GM12878 (cell line): ENCODE data around the gene ADK. TPM values are rescaled to one million over a fixed set of nuclear protein-coding genes. Genes with fewer than 3 reads are reported as not detected.

ENCODE experiments used
- ATAC-seq: fragments of 200-7000 bp; cut with Tn5 transposase; 3 replicates; pipeline ENCODE4 v1.9.1; 2020; ENCODE audit warnings: mild to moderate bottlenecking, moderate library complexity
- Bru-seq: library from RNA; stranded (reverse); fragments of 400-500 nt; gene quantifications from one replicate; lab custom pipeline; 2021; lab: Mats Ljungman, UMichigan
- BruChase-seq, 2 experiments: library from RNA; stranded (reverse); fragments of 400-500 nt; gene quantifications; one replicate each; lab custom pipeline; 2021; lab: Mats Ljungman, UMichigan
- BruUV-seq: library from RNA; stranded (reverse); fragments of 400-500 nt; replicated peaks from 2 replicates; lab custom pipeline; 2021; lab: Mats Ljungman, UMichigan
- CTCF ChIA-PET: fragments of 300-600 bp; sonication (Branson Sonifier 250); formaldehyde crosslinking; extraction: SDS; loops from one replicate; lab custom pipeline; 2021; ENCODE audit warnings: inconsistent platforms; lab: Yijun Ruan, JAX
- POLR2A ChIA-PET: fragments of 350-600 bp; formaldehyde crosslinking; extraction: SDS; loops from one replicate; lab custom pipeline; 2021; ENCODE audit warnings: inconsistent platforms; lab: Charles Lee
- RAD21 ChIA-PET: fragments of 300-600 bp; sonication (Branson Sonifier 250); formaldehyde crosslinking; loops from one replicate; lab custom pipeline; 2023; ENCODE audit warnings: antibody characterized with exemption; ENCODE audit not compliant: unreplicated experiment; lab: Charles Lee
- SMC1A ChIA-PET: fragments of 300-600 bp; sonication (Branson Sonifier 250); formaldehyde crosslinking; loops from one replicate; lab custom pipeline; 2023; ENCODE audit not compliant: unreplicated experiment, uncharacterized antibody; lab: Charles Lee
- DNase-seq: peaks from one replicate; pipeline ENCODE4 v3.0.0-alpha.2; 2011; ENCODE audit warnings: low read depth, low spot score
- FAIRE-seq: peaks from 3 replicates; lab custom pipeline; 2011; peaks lifted over from hg19 to GRCh38; lab: Jason Lieb, UNC
- H2AFZ ChIP-seq: 2 replicates; pipeline ENCODE4 v1.6.0; 2011; ENCODE audit warnings: low read depth, low read length, control low read depth; ENCODE audit not compliant: control insufficient read depth
- H3K27ac ChIP-seq: 2 replicates; pipeline ENCODE4 v1.5.1; 2011; ENCODE audit warnings: control low read depth; ENCODE audit not compliant: control insufficient read depth, insufficient read depth
- H3K27me3 ChIP-seq, 2 experiments: replicated peaks in 1 of 2; 2 replicates each; pipeline versions ENCODE4 v1.6.0 to v1.6.1; 2011; ENCODE audit warnings: low read length in 1 of 2; ENCODE audit not compliant: control insufficient read depth in 2 of 2, insufficient read depth in 2 of 2
- H3K36me3 ChIP-seq, 2 experiments: 2 replicates each; pipeline ENCODE4 v1.5.1; 2011; ENCODE audit warnings: low read length in 1 of 2; ENCODE audit not compliant: control insufficient read depth in 2 of 2, insufficient read depth in 2 of 2
- H3K4me1 ChIP-seq: 2 replicates; pipeline ENCODE4 v1.6.1; 2011; ENCODE audit warnings: mild to moderate bottlenecking, low read length, moderate library complexity, mixed read lengths; ENCODE audit not compliant: control insufficient read depth, insufficient read depth
- H3K4me2 ChIP-seq: 2 replicates; pipeline ENCODE4 v1.6.0; 2011; ENCODE audit warnings: control low read depth; ENCODE audit not compliant: control insufficient read depth, insufficient read depth
- H3K4me3 ChIP-seq: fragments of 200-600 bp; sonication (generic); 2 replicates; pipeline ENCODE4 v1.5.1; 2016
- H3K79me2 ChIP-seq: 2 replicates; pipeline ENCODE4 v1.6.0; 2011; ENCODE audit warnings: low read length; ENCODE audit not compliant: control insufficient read depth, insufficient read depth
- H3K9ac ChIP-seq: 2 replicates; pipeline ENCODE4 v1.8.0; 2011; ENCODE audit warnings: low read length, control low read depth, mixed read lengths; ENCODE audit not compliant: control insufficient read depth, insufficient read depth
- H3K9me3 ChIP-seq: replicated peaks from 3 replicates; pipeline ENCODE4 v1.5.1; 2011; ENCODE audit warnings: mild to moderate bottlenecking, low read length; ENCODE audit not compliant: control insufficient read depth, insufficient read depth
- H4K20me1 ChIP-seq: 2 replicates; pipeline ENCODE4 v1.6.0; 2011; ENCODE audit not compliant: control insufficient read depth, insufficient read depth
- ASH2L ChIP-seq: fragments of 300-600, 200-600 bp; sonication (generic); IDR thresholded peaks from 2 replicates; pipeline ENCODE4 v1.6.1; 2017; ENCODE audit warnings: low read depth, mild to moderate bottlenecking, borderline replicate concordance
- CREB1 ChIP-seq: IDR thresholded peaks from 2 replicates; pipeline ENCODE4 v1.6.1; 2012; ENCODE audit warnings: low read depth, mild to moderate bottlenecking, inconsistent platforms
- CUX1 ChIP-seq: IDR thresholded peaks from 2 replicates; pipeline ENCODE4 v1.6.1; 2012; ENCODE audit warnings: improper control_type of control experiment, low read depth, low read length; ENCODE audit not compliant: insufficient replicate concordance
- HDGF ChIP-seq: fragments of 450-650 bp; IDR thresholded peaks from 2 replicates; pipeline ENCODE4 v1.6.1; 2016; ENCODE audit warnings: antibody characterized with exemption
- NFIC ChIP-seq: IDR thresholded peaks from 2 replicates; pipeline ENCODE4 v1.6.1; 2012; ENCODE audit warnings: low read depth, mild to moderate bottlenecking, inconsistent platforms, low read length, moderate library complexity
- RAD51 ChIP-seq: fragments of 450-650 bp; IDR thresholded peaks from 2 replicates; pipeline ENCODE4 v1.6.1; 2016; ENCODE audit warnings: moderate library complexity, mild to moderate bottlenecking, inconsistent platforms
- RB1 ChIP-seq: fragments of 450-650 bp; formaldehyde crosslinking; IDR thresholded peaks from 2 replicates; pipeline ENCODE4 v1.6.1; 2017; ENCODE audit warnings: mild to moderate bottlenecking, borderline replicate concordance
- SREBF1 ChIP-seq: IDR thresholded peaks from 2 replicates; pipeline ENCODE4 v1.6.1; 2012; ENCODE audit warnings: mild to moderate bottlenecking, low read length
- WGBS: methylation state at CpG from one replicate; pipeline ENCODE4 v1.1.6; 2016; ENCODE audit warnings: low lambda C conversion rate; ENCODE audit not compliant: insufficient replicate concordance, insufficient coverage; ENCODE audit errors: missing lambda C conversion rate; 5-methylcytosine and 5-hydroxymethylcytosine counted together
- in situ Hi-C: fragments of 300-500 bp; cut with MboI; formaldehyde crosslinking; loops from 9 replicates; pipeline ENCODE4 v1.14.3; 2018; ENCODE audit warnings: mixed read lengths
- intact Hi-C: fragments of 100-400 bp; cut with micrococcal nuclease; formaldehyde crosslinking; loops from one replicate; pipeline ENCODE4 v1.14.2; 2022; ENCODE audit not compliant: unreplicated experiment
- long read RNA-seq, 2 experiments: library from polyadenylated mRNA; unstranded; transcript quantifications; one replicate each; pipeline ENCODE4 v2.0.0, GENCODE V29; 2019 to 2020
- polyA minus RNA-seq, 3 experiments: library from RNA; depleted of rRNA, polyadenylated mRNA; stranded (reverse); fragments of >200 nt; gene quantifications; 2 replicates each; pipeline ENCODE4 v1.2.3, GENCODE V29; 2011
- polyA plus RNA-seq, 11 experiments: library from polyadenylated mRNA; depleted of rRNA in 4 of 11; unstranded in 6 of 11; stranded (reverse) in 5 of 11; fragments of >200 nt; fragmentation: Nextera tagmentation in 4 of 11; fragmentation: Illumina TruSeq in 1 of 11; extraction: Ambion mirVana in 4 of 11; extraction: Trizol in 1 of 11; gene quantifications; 1 replicate in 1 of 11; 2 replicates in 10 of 11; pipeline versions ENCODE4 v1.2.1 to v1.2.3, GENCODE V29; 2011 to 2016; ENCODE audit warnings: inconsistent platforms in 2 of 11, missing spikeins in 2 of 11, low read depth in 1 of 11
- total RNA-seq, 4 experiments: library from RNA; depleted of rRNA in 3 of 4; stranded (reverse); fragments of >200 nt in 3 of 4; fragmentation: Illumina TruSeq in 1 of 4; extraction: Trizol in 1 of 4; gene quantifications; 2 replicates each; pipeline versions ENCODE4 v1.2.1 to v1.2.3, GENCODE V29; 2013 to 2021
- TF ChIP-seq, protein P1 (sequence below): fragments of 450-650 bp; IDR thresholded peaks from 2 replicates; pipeline ENCODE4 v1.6.1; 2017; ENCODE audit warnings: mild to moderate bottlenecking

Gene ADK
- 99.1 and 113 TPM in 2 replicates for total RNA-seq (2013; cell fraction: nucleolus; rRNA removed)
- total RNA-seq (2014; rRNA removed) (65.5 and 79.2 TPM in 2 replicates), total RNA-seq (2014; rRNA removed; fragmentation: Illumina TruSeq; extraction: Trizol) (77.2 and 77.5 TPM in 2 replicates), total RNA-seq (2021) (71.9 and 73.6 TPM in 2 replicates), polyA plus RNA-seq (2011; rRNA removed) (42.0 and 60.5 TPM in 2 replicates), polyA plus RNA-seq (2014; fragmentation: Illumina TruSeq; extraction: Trizol) (85.8 and 106 TPM in 2 replicates), polyA plus RNA-seq (2014; fragmentation: Nextera tagmentation; extraction: Ambion mirVana) (100 to 1,000 TPM; 107 to 117 TPM), polyA plus RNA-seq (2014; rRNA removed) (50.3 and 67.4 TPM in 2 replicates), polyA plus RNA-seq (2016; fragmentation: Nextera tagmentation; extraction: Ambion mirVana) (100 to 1,000 TPM; 148 to 151 TPM), polyA minus RNA-seq (2011; rRNA and poly(A)+ RNA removed) (16.9 and 23.5 TPM in 2 replicates), Bru-seq, nascent RNA (percentile 79 among the genes with signal in this experiment), BruChase-seq, experiment 1, labeled RNA remaining after a 6-hour chase (percentile 72 among the genes with signal in this experiment), BruChase-seq, experiment 2, labeled RNA remaining after a 2-hour chase (percentile 71 among the genes with signal in this experiment)
- polyA plus RNA-seq (2011; ENCODE audit: low read depth): 28.6 TPM
- 18.0 and 19.4 TPM in 2 replicates for polyA plus RNA-seq (2011; cell fraction: cytosol; rRNA removed)
- 16.0 and 16.3 TPM in 2 replicates for polyA plus RNA-seq (2011; cell fraction: nucleus; rRNA removed)
- polyA plus RNA-seq (2012): 31.2 and 42.7 TPM in 2 replicates
- polyA minus RNA-seq (2011; cell fraction: cytosol; rRNA and poly(A)+ RNA removed): 6.1 and 8.9 TPM in 2 replicates
- 25.1 and 39.7 TPM in 2 replicates for polyA minus RNA-seq (2011; cell fraction: nucleus; rRNA and poly(A)+ RNA removed)
- long read RNA-seq, experiment 1, transcript ADK-202 (11 exons, 2,083 nt): major isoform, 50 of 80 reads
- long read RNA-seq, experiment 1, transcript ADK-201 (11 exons, 1,169 nt): minor isoform, 9 of 80 reads
- long read RNA-seq, experiment 1, partial matches to known transcripts: 10 of 80 reads
- long read RNA-seq, experiment 1, other reads (novel, unspliced or antisense): 11 of 80 reads
- long read RNA-seq, experiment 2, transcript ADK-202 (11 exons, 2,083 nt): major isoform, 204 of 343 reads
- long read RNA-seq, experiment 2, transcript ADK-201 (11 exons, 1,169 nt): minor isoform, 42 of 343 reads
- long read RNA-seq, experiment 2, partial matches to known transcripts: 27 of 343 reads
- long read RNA-seq, experiment 2, other reads (novel, unspliced or antisense): 68 of 343 reads

GRCh38 chr10:74150990-74151878, at the start of gene ADK:
TSS of gene ADK (plus strand) at chr10:74151221. CDS start at chr10:74151279, 58 bp downstream.
- intact Hi-C loops: loop anchor here (10.0 kb wide), 1 partner anchor 674 kb away; the partner anchor contains the start of gene KAT6B
- TF ChIP-seq RB1: peak; percentile 65; the same call in 1 of the 2 replicates
- TF ChIP-seq RAD51: peak; percentile 47
- no peak for TF ChIP-seq NFIC
- TF ChIP-seq, protein P1, sequence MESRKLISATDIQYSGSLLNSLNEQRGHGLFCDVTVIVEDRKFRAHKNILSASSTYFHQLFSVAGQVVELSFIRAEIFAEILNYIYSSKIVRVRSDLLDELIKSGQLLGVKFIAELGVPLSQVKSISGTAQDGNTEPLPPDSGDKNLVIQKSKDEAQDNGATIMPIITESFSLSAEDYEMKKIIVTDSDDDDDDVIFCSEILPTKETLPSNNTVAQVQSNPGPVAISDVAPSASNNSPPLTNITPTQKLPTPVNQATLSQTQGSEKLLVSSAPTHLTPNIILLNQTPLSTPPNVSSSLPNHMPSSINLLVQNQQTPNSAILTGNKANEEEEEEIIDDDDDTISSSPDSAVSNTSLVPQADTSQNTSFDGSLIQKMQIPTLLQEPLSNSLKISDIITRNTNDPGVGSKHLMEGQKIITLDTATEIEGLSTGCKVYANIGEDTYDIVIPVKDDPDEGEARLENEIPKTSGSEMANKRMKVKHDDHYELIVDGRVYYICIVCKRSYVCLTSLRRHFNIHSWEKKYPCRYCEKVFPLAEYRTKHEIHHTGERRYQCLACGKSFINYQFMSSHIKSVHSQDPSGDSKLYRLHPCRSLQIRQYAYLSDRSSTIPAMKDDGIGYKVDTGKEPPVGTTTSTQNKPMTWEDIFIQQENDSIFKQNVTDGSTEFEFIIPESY: no peak
- TF ChIP-seq CUX1: no peak
- TF ChIP-seq CREB1: no peak
- TF ChIP-seq ASH2L: no peak
- TF ChIP-seq HDGF: peak; percentile 100
- TF ChIP-seq SREBF1: no peak

More at GRCh38 chr10:74150990-74151878, at the start of gene ADK:
- FAIRE-seq: peak; percentile 84
- POLR2A ChIA-PET: interaction anchor here (0.5 to 2.3 kb wide), 12 partner anchors 9 to 95 kb away, joined by 3 to 12 read pairs (median 4); no protein-coding TSS in a partner anchor
- Histone ChIP-seq H3K27me3 (no peaks in the 10 kb centered on the region), H3K4me1 (peaks cover 11% of the 10 kb centered on the region; the same call in 1 of the 2 replicates), H3K36me3 (no peaks in the 10 kb centered on the region; a peak in 1 of 4 replicates), H3K79me2 (peaks cover 84% of the 10 kb centered on the region), H3K9me3 (no peaks in the 10 kb centered on the region), H4K20me1 (no peaks in the 10 kb centered on the region), H3K4me3 (peak within 1 kb of the TSS; percentile 97), H3K27ac (peak within 1 kb of the TSS; percentile 99), H3K9ac (peak within 1 kb of the TSS; percentile 99), H3K4me2 (peak within 1 kb of the TSS; percentile 93), H2AFZ (peak within 1 kb of the TSS; percentile 98)
- under 1% methylated on average over 57 of the region's 57 CpGs for WGBS
- DNase-seq: peak; percentile 97
- peak; percentile 92 for ATAC-seq
- TSS peak; percentile 69 for BruUV-seq
- CTCF ChIA-PET: interaction anchor here (0.7 to 3.4 kb wide), 12 partner anchors 13 to 1084 kb away, joined by 3 to 29 read pairs (median 4); partner anchors contain the start of gene COMTD1
- SMC1A ChIA-PET: interaction anchor here (0.9 to 5.8 kb wide), 10 partner anchors 14 to 83 kb away, joined by 3 to 39 read pairs (median 6); no protein-coding TSS in a partner anchor
- in situ Hi-C loops: no loop called here
- RAD21 ChIA-PET: interaction anchor here (1.0 to 2.6 kb wide), 9 partner anchors 15 to 93 kb away, joined by 3 to 19 read pairs (median 5); no protein-coding TSS in a partner anchor
